ENCODE measurements around the gene SRD5A1.

GRCh38 chr5:6678385-6678784 is 45.1 kb downstream of the SRD5A1 start:
- TF ChIP-seq CTCF (IDR thresholded peaks at IDR 0.05 in 4 of 5, conservative IDR thresholded peaks at IDR 0.05 in 1 of 5) (no peak), POLR2A (IDR thresholded peaks at IDR 0.05) (no peak)
